Measurements from ENCODE around the gene OR4D2. TPM values are rescaled to one million over a fixed set of nuclear protein-coding genes. Genes with fewer than 3 reads are reported as not detected.

Gene OR4D2
- total RNA-seq, result not detected in 2 replicates

GRCh38 chr17:58166682-58167081 lies at the start of gene OR4D2:
OR4D2 (plus strand) TSS chr17:58166982; CDS start chr17:58169656, 2,674 bp downstream.

DNA sequence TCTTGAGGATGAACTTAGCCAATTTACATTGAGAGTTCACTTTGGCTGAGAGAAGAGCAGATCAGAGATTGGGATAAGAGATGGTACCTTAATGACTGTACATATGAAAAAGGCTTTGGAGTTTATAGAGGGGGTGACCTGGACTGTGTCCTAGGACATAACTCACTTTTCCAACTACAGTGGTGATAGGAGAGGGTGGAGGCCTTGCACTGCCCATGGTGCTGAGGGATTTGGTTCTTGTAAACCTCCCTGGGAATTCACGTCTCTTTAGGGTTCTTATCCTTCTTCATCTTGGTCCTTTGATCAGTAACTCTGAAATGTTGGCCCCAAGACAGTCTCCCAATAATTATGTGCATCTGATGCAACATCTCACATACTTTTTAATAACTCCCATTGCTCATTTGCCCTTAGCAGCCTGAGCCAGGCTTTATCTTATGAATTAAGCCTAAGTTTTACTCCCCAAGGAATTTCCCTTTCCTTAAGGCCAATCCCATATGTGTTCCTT lies 18.8 kb upstream of the OR4D2 start, which contains the start of gene OR4D1:
Gene OR4D1, plus strand, starts transcription at position 455 of the 505 bp plus-strand sequence. CDS start 6,770 bp downstream, outside the sequence.

DNA sequence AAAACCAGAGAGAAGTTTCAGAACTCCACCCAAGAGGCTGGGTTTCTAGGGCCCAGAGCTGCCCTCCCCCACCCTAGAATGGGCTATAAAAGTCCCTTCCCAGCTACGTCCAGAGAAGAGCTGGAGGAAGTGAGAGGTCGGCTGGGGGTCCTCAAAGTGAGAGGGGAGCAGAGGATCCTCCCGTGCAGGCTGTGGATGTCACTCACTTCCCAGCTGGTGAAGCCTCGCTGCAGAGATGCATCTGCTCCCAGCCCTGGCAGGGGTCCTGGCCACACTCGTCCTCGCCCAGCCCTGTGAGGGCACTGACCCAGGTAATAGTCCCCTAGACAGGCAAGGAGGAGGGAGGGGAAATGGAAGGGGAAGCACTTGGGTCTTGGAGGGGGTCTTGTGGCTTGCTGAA lies 25.8 kb downstream of the OR4D2 start, which contains the start of gene EPX:
Gene EPX, plus strand, starts transcription at position 115 of the 400 bp plus-strand sequence. Its CDS starts 121 bp downstream, at position 236.

GRCh38 chr17:58219007-58219788 lies 52.4 kb downstream of the OR4D2 start, which contains the start of gene MKS1:
MKS1 (minus strand) TSS chr17:58219255; CDS start chr17:58219230, 25 bp downstream.

Other genes with a start within 250 kb of the OR4D2 start
- 7.4 and 9.1 TPM in 2 replicates for gene CUEDC1, start 211.6 kb upstream of the OR4D2 start, total RNA-seq
- 22.9 and 25.3 TPM in 2 replicates for gene VEZF1, start 178.7 kb upstream of the OR4D2 start, total RNA-seq
- gene SRSF1, start 159.7 kb upstream of the OR4D2 start, total RNA-seq, result 320 and 382 TPM in 2 replicates
- 16.0 and 20.3 TPM in 2 replicates for gene DYNLL2, start 83.6 kb upstream of the OR4D2 start, total RNA-seq
- not detected in 2 replicates for gene OR4D1, start 18.6 kb upstream of the OR4D2 start, total RNA-seq
- not detected in 2 replicates for gene EPX, start 25.7 kb downstream of the OR4D2 start, total RNA-seq
- 8.0 and 10.3 TPM in 2 replicates for gene MKS1, start 52.3 kb downstream of the OR4D2 start, total RNA-seq
- gene LPO, start 71.6 kb downstream of the OR4D2 start, total RNA-seq, result 0.59 TPM in 1 of 2 replicates, not detected in the other
- gene MPO, start 114.0 kb downstream of the OR4D2 start, total RNA-seq, result 0.09 TPM in 1 of 2 replicates, not detected in the other
- gene TSPOAP1, start 161.8 kb downstream of the OR4D2 start, total RNA-seq, result 1.5 and 1.7 TPM in 2 replicates
- 29.7 and 34.4 TPM in 2 replicates for gene SUPT4H1, start 185.2 kb downstream of the OR4D2 start, total RNA-seq